GM19035 (cell line): Measurements from ENCODE around the gene R3HDM2.

Source experiments
- ATAC-seq: cut with Tn5 transposase; IDR thresholded peaks from one replicate; pipeline ENCODE4 v1.9.1; 2021; ENCODE audit not compliant: unreplicated experiment

R3HDM2 gene

DNA sequence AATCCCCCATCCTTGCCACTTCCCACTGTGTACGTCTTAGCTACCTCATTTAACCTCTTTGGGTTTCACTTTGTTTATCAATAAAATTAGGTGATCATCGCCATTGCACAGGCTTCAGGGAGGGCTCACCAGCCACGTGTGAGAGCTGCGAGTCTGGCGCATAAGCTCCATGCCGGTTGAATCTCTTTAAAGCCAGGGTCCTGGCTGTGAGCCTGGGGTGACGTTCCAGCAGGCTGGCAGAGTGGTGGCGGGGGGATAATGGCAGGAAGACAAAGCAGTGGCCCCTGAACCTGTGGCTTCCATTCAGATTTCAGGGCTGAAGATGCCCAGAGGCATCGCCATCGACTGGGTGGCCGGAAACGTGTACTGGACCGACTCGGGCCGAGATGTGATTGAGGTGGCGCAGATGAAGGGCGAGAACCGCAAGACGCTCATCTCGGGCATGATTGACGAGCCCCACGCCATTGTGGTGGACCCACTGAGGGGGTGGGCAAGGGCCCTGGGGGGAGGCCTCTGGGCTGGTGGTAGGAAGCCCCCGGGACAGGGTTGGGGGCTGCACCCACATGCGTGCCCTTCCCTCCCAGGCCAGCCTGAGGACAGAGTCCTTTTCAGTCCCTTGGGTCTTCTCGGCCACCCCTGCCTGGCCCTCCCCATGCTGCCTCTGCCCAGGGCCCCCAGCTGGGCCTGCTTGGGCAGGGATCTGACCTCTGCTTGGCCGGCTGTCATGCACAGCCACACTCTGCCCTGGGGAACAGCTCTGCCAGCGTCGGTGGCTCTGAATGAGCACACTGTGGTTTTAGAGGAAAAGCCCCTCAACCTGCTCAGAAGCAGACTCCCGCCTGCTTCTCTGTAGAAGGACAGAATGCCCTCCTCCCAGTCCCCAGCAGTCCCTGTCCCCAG lies 222.9 kb downstream of the R3HDM2 start:
- no peak for ATAC-seq

DNA sequence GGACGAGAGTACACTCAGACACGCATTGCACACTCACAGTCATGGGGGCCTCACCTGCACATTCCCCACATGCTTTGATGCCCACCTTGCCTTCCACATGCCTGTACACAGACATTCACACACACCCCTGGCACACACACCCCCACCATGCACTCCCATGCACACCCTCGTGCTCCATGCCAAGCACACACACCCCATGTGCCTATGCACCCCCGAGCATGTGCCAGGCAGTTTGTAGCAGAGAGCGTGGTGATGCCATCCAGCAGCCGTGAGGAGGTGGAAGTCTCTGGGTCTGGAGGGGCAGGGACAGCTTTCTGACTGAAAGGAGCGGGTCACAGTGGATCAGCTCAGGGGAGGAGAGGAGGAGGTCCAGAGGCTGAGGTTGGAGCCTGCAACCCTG lies 224.9 kb downstream of the R3HDM2 start:
- ATAC-seq: no peak

DNA sequence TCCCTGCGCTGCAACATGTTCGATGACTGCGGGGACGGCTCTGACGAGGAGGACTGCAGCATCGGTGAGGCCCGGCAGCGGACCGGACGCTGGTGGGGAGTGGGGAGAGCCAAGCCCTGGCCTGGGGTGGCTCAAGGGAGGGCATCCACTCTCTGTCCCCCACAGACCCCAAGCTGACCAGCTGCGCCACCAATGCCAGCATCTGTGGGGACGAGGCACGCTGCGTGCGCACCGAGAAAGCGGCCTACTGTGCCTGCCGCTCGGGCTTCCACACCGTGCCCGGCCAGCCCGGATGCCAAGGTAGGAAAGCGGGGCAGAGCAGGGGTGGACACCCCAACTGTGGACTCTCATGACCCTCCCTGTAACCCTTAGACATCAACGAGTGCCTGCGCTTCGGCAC lies 225.7 kb downstream of the R3HDM2 start:
- ATAC-seq: no peak

- ATAC-seq: no peak
Observed at GRCh38 chr12:57204454-57204853, 226.4 kb downstream of the R3HDM2 start.

- no peak for ATAC-seq
Observed at GRCh38 chr12:57203791-57204190, 227.1 kb downstream of the R3HDM2 start.
